NCI-H2196 treated with DMSO at 0.1 percent for 48 hours (cell line): ENCODE measurements around the gene KIF6.

Source experiments
- DNase-seq: peaks from one replicate; lab custom pipeline; 2025; ENCODE audit not compliant: unreplicated experiment; lab: John Stamatoyannopoulos, UW

The KIF6 gene

DNA sequence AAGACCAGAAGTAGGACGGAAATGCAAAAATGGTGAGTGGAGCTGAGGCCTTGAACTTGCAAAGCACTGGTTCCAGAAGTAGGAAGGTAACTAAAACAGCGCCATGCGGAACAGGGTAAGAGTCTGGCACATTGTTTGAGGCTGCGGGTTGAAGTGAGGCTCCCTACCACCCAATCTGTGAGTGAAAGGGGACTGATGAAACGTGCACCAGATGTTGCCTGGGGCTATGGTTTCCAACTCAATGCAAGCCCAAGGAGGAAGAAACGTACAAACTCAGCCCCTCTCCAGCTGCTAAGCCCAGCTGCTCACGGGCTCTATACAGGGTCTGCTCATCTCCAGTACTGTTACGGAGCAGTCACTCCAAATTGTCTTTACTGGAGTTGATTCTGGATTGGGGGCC lies 334.0 kb downstream of the KIF6 start:
- DNase-seq: no peak

DNA sequence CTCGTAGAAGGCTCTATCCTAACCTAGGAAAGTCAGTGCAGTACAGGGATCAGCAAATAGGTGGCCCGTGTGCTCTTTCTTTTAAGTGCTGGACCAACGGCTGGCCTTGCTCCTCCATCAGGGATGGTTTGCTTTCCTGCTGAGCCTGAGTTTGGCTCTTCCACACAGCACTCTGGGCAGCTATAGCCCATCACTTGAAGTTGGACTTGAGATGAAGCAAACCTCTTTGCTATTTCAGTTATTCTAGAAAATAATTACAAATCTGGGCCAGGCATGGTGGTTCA lies 335.8 kb downstream of the KIF6 start:
- no peak for DNase-seq

DNA sequence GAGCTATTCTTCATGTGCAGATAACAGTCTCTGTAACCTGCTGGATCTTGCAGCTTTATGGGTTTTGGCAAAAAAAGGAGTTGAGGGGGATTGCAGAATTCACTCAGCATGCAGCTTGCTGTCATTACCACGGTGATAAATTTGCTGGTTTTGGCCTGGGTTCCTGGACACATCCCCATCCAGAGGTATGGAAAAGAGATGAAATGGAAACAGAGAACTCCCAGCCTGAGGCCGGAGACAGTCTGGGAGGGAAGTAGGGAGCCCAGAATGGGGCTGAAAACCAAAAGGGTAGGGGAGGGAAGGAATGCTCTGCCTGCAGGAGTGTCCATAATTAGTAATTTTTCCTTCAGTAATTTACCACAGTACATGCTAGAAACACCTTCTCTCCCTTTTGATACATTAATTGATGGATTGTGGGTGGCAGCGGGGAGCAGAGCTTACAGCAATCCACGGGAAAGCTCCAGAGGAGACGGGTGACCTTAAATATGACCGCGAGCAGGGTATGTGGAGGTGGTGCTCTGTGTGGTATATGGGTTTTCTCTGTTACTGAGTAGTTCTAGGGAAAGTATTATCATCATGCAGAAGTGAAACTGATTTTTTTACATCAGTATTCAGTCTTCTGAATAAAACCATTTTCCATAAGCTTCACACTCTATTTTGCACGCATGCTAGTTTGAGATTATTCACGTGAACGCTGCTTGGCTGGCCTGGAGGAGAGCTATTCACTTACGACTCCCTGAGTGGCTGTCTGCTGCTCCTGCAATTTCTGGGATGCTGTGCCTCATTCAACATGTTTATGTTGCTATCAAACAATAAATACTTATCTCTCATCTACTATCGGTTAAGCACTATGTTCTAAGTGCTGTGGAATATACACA lies 336.4 kb downstream of the KIF6 start:
- DNase-seq: no peak

DNA sequence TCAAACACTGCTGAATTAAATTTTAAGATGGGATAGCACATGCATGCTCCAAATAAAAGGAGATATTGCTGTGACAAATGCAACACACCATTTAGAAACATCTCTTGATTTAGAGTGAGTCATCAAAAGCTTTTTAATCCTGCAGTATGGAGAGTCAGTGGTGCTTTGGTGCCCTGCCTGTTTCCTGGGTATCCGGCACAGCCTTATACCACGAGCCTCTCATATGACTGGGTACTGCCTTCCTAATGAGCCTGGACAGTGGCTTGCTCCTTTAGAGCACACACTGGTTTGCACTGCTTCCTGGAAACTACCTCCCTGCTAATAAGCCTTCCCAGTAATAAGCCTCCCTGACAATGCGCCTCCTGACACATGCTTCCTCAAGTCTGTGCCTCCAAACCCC lies 337.4 kb downstream of the KIF6 start:
- no peak for DNase-seq

DNA sequence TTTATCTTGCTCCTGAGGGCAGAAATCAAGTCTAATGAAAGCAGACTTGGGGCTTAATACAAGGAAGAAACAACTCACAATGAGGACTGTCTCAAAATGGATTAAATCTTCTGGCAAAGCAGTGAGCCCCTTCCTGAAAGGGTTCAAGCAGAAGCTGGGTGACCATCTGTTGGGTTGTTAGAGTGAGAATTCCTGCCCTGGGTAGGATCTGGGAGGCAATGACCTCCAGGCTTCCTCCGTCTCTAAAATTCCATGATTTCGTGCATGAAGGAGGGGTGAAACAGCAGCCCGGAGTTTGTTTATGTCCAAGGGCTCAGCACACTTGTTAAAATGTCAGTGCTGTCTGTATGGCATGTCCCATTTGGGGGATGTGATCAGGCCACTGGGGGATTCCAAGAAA lies 338.7 kb downstream of the KIF6 start:
- no peak for DNase-seq

DNA sequence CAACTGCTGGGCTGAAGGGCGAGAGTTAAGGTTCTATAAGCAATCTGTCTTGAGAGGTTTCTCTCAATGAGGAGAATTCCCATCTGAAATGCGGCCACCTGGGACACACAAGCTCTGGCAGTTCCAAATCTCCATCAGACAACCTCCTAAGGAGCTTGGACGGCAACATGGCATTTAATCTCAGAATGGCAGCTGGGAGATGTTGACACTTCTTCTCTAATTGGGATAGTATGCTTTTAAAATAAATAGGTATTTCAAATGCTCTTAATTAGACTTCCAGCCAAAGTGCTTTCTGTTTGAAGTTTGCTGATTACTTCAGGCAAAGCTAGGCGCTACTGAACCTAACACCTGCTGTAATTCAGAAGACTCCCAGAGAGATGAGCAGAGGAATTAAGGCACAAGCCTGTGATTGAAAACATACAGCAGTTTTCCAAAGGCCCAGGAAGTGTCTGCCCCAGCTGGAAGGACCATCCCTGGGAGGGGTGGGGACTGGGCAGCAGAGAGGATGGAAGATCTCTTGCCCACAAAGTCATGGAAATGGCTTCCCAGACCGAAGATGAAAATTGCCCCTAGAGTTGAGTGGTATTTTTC lies 343.6 kb downstream of the KIF6 start:
- DNase-seq: no peak

DNA sequence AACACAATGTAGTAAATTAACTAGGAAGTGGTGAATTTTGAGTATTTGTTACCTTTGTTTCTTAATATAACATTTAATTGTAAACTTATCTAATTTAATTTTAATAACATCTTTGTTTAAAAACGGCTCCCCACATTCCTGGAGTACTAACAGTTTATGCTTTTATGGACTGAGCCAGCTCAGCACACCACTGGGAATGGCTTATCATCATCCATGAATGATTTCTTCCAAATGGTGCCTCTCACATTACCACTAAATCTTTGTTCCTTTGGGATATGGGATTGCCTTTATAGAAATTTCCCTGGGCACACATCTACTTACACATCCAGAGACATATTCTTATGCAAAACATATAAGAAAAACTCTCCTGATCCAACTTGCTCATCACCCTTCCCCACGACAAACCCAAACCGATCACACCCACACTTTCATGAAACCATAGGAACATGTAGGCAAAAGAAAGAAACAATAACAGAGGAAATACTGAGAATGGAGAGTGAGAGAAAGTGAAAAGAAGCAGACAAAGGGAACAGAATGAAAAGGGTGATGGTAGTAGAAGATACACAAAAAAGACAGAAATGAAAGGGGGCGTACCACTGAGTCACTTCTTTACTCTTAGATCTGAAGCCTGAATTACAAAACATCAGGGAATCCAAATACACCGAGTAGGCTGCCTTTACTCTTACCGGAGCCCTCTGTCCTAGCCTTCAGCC lies 344.2 kb downstream of the KIF6 start:
- no peak for DNase-seq

DNA sequence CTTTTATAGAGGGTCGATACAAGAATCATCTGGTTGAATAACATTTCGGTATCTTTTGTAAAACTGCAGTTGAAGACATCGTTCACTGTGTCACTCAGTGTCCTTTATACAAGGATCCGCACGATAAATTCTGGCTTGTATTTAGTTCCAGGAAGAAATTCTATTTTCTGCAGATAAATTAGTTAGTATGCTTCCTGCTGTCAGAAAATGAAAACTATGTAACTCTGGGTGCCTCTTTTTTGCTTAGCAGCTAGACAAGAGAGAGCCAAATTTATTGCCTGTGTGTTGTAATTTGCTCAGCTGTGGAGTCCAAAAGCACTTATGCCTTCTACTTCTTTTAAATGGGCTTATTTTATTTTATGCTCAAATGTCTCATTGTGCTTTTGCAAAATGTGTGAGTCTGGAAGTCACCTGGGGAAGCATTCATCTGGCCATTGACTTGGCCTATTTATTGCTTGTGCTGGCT lies 346.2 kb downstream of the KIF6 start:
- DNase-seq: no peak

DNA sequence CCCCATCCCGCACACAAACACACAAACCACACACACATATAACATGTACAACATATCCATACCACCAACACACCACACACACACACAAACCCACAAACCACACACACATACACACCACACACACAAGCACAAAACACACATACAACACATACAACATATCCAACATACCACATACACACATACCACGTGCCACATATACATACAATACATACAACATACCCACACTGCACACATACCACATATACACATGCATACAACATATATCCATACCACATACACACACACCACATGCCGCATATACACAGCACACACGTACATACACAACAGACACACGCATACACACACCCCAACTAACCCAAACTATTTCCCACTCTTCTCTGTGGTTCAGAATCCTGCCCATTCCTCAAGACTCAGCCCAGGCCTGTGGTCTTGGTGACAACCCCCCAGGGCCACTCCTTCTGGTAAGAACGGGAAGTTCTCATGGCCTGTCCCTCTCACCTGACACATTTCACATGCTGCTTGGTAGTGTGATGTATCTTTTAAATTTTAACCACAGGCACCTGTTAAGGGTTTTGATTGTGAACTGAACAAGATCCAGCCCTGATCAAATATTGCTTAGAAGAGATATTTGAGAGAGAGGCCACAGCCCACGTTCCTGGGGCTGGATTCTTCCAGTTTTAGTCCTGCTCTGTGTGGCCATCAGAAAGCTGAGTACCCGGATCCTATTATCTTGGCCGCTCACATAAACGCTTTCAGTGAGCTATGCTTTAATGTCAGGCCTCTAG lies 346.8 kb downstream of the KIF6 start:
- no peak for DNase-seq

DNA sequence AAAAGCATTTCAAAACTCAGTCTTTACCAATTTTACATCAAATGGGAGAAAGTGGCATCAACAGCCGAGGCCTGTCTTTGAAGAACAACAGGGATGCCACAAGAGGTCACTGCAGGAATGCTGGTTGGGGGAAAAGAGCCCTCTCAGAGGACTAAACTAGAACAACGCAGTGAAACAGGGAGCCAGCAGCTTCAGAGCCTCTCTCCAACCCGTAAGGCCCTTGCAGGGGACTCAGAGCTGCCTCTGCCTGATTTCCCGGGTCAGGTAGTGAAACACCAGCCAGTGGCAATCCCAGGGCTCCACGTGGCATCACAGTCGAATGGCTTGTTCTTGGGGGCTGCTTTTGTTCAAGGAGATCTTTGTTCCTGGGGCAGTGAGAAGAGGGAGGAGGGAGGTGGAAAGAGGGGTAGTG lies 347.7 kb downstream of the KIF6 start:
- peak; percentile 46 for DNase-seq

DNA sequence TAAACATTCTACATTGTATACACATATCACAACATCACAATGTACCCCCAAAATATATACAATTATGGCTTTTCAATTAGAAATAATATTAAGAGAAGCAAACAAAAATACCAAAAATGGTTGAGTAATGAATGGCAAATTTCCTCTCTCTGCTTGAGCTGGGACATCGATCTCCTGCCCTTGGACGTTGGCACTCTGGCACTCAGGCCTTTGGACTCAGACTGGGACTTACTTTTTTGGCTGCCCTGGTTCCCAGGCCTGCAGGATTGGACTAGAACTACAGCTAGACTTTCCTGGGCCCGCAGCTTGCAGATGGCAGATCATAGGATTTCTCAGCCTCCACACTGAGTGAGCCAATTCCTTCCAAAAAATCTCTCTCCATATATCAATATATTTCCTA lies 349.8 kb downstream of the KIF6 start:
- DNase-seq: no peak

DNA sequence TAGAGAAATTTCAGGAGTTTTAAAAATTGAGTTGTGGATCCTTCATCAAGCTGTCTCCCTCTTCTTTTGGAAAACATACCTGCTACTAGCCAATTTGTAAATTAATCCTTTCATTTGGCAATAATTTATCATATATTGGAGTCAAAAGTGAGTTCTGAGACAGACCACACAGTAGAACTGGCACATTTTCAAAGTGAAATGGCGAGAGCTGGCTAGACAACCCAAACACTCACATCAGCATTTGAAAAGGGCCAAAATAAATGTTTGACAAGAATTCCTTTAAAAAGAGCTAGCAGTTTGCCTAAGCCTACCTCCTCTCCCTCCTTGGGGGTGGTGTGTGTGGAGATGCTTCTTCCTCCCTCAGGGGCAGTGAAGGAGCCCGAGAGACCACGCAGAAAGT lies 354.8 kb downstream of the KIF6 start:
- DNase-seq: no peak

DNA sequence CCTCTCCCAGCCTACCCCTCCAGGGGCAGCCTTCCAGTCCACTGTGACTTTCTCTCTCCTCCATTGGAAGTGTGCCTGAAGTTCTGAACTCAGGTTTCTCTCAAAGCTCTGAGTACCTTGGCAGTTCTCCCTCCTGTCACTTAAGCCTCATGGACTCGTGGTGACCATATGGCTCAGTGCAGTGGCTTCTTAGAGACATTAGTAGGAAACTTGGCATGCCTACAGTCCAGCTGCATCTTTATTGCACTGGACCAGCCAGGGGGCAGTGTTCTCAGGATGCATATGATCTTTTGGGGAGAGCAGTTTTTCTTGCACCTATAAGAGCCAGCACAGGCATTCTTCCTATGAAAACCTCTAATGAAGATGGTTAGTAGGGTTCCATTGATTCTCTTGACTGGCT lies 355.2 kb downstream of the KIF6 start:
- no peak for DNase-seq

DNA sequence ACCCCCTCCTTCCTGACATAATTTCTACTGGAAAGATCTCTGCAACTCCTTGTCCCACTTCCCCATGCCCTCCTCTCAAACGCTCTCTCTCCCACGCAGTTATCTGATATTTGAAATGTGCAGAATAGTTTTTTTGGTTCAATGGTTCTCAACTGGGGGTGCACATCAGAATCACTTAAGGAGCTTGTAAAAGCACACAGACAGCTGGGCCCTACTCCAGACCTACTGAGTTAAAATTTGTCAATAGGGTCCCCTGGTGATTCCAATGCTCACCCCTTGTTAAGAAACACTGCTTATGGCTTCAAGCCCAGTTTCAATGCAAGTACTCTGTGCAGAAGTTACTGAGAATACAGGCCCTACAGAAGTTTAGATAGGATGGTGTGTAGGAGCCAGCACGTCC lies 357.5 kb downstream of the KIF6 start:
- no peak for DNase-seq

DNA sequence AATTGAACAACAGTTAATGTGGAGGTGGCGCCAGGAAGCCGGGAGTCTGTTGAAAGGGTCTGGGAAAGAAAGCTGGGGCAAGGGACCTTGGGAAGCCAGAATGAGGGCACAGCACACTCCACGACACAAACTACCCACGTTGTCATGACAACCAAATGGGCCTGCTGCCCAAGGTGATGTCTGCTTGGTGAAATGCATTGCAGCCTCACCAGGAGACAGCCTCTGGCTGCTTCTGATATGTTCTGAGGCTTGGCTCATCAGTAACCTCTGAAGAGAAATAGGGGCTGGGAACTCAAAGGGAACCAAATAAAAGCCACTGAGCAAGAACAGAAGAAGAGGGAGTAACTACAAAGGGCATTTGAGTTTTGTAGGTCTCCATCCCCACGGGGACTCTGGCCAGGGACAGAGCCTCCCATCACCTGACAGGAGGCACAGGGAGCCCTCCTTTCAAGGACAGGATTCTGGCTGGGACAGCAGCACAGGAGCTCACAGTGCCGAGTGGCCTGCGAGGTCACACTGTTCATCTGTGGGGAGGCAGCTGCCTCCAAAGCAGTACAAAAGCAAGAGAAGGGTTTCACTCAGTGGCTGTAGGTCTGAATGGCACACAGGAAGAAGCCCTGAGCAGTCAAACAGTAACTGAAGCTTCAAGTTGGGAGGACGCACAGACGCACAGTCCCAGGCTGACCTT lies 358.1 kb downstream of the KIF6 start:
- no peak for DNase-seq

DNA sequence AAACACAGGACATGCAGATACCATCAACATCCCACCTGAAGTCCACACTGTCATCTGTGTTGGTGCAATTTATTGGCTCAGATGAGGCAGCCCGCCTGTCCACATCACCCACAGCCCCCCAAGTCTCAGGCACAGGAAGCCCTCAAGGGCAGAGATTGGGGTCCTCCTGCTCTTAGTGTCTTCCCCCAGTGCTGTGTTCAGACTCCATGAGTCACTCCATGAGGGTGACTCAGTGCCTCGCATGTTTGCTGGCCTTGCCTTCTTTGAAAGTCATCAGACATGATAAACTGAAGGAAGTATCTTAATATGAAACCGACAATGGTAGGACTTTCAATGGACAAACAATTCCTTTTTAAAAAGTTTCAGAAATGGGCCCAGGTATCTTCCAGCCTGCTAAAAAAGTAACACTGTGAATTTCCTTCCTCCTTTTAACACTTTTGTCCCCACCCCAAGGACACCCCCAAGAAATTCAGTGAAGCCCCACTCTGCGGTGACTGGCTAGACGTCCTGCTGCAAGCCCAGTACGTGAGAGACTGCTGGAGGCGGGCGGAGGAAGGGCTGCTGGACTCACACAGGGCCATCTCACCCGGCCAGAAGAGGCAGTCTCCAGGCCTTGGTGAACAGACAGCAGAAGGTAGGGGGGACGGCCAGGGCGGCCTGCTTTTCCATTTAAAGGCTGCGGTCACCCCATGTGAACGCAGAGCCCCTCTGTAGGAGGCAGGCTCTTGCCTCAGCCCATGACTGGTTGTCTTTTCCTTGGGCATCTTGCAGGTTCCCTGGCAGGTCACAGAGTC lies 359.7 kb downstream of the KIF6 start:
- DNase-seq: no peak

DNA sequence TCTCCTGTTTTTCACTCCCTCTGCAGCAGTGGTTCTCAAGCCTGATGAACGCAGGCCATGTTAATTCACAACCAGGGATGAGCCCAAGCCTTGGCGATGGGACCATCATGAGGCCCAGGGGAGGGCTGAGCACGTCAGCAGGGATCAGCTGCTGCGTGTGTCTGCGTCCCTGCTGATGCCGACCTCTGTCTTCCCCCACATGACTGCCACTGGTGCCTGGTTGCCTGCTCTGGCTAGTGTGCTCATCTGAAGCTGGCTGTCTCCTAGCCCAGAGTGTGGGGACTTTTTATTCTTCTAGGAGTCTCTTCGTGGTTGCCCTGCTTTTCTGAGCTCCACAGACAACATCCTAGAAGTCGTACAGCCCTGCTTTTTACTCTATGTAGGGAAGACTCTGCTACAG lies 361.9 kb downstream of the KIF6 start:
- no peak for DNase-seq

DNA sequence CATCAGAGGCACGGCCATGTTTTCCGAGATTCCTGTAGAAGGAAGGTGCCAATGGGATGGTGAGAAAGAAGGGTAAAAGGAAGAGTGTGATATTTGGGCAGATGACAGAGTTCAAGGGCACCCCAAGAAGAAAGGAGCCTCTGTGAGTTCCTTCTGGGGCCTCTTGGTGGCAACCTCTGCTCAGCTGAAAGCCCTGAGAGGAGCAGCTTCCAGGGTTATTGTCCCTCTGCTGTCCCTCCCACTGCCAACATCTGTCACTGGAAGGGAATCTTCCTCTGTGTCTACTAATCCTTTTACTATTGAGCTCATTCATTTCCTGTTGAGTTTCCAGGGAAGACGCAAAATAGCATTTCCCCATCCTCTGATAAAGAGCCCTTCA lies 362.7 kb downstream of the KIF6 start:
- DNase-seq: peak; percentile 26

DNA sequence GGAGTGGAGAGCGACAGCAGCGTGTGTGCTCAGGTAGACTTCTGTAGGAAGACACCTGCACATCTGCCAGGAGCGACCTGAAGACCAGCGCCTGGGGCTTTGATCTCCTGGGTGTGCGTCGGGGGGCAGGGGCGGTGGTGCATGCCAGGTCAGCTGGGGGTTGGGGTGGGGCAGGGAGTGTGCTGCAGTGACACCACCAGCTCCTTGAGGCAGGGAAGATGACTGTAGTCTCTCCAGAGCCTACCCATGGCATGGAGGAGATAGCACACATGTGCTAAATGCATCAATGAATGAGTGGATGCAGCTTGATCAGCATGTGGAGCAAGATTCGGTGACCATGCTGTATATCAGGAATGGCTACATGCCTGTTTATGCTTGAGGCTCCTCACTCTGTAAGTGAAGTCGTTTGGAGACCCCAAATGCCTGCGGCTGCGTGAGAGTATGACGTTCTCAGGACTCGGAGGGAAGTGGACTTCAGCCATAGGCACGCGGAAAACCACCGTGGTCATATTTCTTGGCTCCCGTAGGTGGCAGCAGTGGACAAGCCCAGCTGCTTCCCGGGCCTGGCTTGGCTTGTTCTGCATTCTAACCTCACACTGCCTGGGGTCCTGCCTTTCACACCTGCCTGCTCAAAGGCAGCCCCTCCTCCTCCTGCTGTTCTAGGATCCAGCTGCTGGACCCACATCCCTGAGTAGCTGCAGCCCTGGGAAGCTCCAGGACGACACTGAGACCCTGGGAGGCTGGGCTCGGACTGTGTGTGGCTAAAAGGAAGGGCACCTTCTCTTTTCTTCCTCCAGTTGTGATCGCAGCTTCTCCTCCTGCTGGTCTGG lies 363.3 kb downstream of the KIF6 start:
- DNase-seq: peak; percentile 77
